GM12878 (cell line): ENCODE results near the gene DBN1. TPM values are rescaled to one million over a fixed set of nuclear protein-coding genes. Genes with fewer than 3 reads are reported as not detected.
A peak's percentile ranks its signal among the peaks of the same experiment; 100 is the strongest.

ENCODE experiments used
- ATAC-seq: fragments of 200-7000 bp; cut with Tn5 transposase; 3 replicates; pipeline ENCODE4 v1.9.1; 2020; ENCODE audit warnings: mild to moderate bottlenecking, moderate library complexity
- BruUV-seq: library from RNA; stranded (reverse); fragments of 400-500 nt; replicated peaks from 2 replicates; lab custom pipeline; 2021; lab: Mats Ljungman, UMichigan
- CTCF ChIA-PET: fragments of 300-600 bp; sonication (Branson Sonifier 250); formaldehyde crosslinking; extraction: SDS; loops from one replicate; lab custom pipeline; 2021; ENCODE audit warnings: inconsistent platforms; lab: Yijun Ruan, JAX
- POLR2A ChIA-PET: fragments of 350-600 bp; formaldehyde crosslinking; extraction: SDS; loops from one replicate; lab custom pipeline; 2021; ENCODE audit warnings: inconsistent platforms; lab: Charles Lee
- RAD21 ChIA-PET: fragments of 300-600 bp; sonication (Branson Sonifier 250); formaldehyde crosslinking; loops from one replicate; lab custom pipeline; 2023; ENCODE audit warnings: antibody characterized with exemption; ENCODE audit not compliant: unreplicated experiment; lab: Charles Lee
- SMC1A ChIA-PET: fragments of 300-600 bp; sonication (Branson Sonifier 250); formaldehyde crosslinking; loops from one replicate; lab custom pipeline; 2023; ENCODE audit not compliant: unreplicated experiment, uncharacterized antibody; lab: Charles Lee
- DNase-seq: peaks from one replicate; pipeline ENCODE4 v3.0.0-alpha.2; 2011; ENCODE audit warnings: low read depth, low spot score
- FAIRE-seq: peaks from 3 replicates; lab custom pipeline; 2011; peaks lifted over from hg19 to GRCh38; lab: Jason Lieb, UNC
- H2AFZ ChIP-seq: 2 replicates; pipeline ENCODE4 v1.6.0; 2011; ENCODE audit warnings: low read depth, low read length, control low read depth; ENCODE audit not compliant: control insufficient read depth
- H3K27ac ChIP-seq: 2 replicates; pipeline ENCODE4 v1.5.1; 2011; ENCODE audit warnings: control low read depth; ENCODE audit not compliant: control insufficient read depth, insufficient read depth
- H3K27me3 ChIP-seq, 2 experiments: replicated peaks in 1 of 2; 2 replicates each; pipeline versions ENCODE4 v1.6.0 to v1.6.1; 2011; ENCODE audit warnings: low read length in 1 of 2; ENCODE audit not compliant: control insufficient read depth in 2 of 2, insufficient read depth in 2 of 2
- H3K36me3 ChIP-seq, 2 experiments: 2 replicates each; pipeline ENCODE4 v1.5.1; 2011; ENCODE audit warnings: low read length in 1 of 2; ENCODE audit not compliant: control insufficient read depth in 2 of 2, insufficient read depth in 2 of 2
- H3K4me1 ChIP-seq: 2 replicates; pipeline ENCODE4 v1.6.1; 2011; ENCODE audit warnings: mild to moderate bottlenecking, low read length, moderate library complexity, mixed read lengths; ENCODE audit not compliant: control insufficient read depth, insufficient read depth
- H3K4me2 ChIP-seq: 2 replicates; pipeline ENCODE4 v1.6.0; 2011; ENCODE audit warnings: control low read depth; ENCODE audit not compliant: control insufficient read depth, insufficient read depth
- H3K4me3 ChIP-seq: fragments of 200-600 bp; sonication (generic); 2 replicates; pipeline ENCODE4 v1.5.1; 2016
- H3K79me2 ChIP-seq: 2 replicates; pipeline ENCODE4 v1.6.0; 2011; ENCODE audit warnings: low read length; ENCODE audit not compliant: control insufficient read depth, insufficient read depth
- H3K9ac ChIP-seq: 2 replicates; pipeline ENCODE4 v1.8.0; 2011; ENCODE audit warnings: low read length, control low read depth, mixed read lengths; ENCODE audit not compliant: control insufficient read depth, insufficient read depth
- H3K9me3 ChIP-seq: replicated peaks from 3 replicates; pipeline ENCODE4 v1.5.1; 2011; ENCODE audit warnings: mild to moderate bottlenecking, low read length; ENCODE audit not compliant: control insufficient read depth, insufficient read depth
- H4K20me1 ChIP-seq: 2 replicates; pipeline ENCODE4 v1.6.0; 2011; ENCODE audit not compliant: control insufficient read depth, insufficient read depth
- BMI1 ChIP-seq: fragments of 450-650 bp; IDR thresholded peaks from 2 replicates; pipeline ENCODE4 v1.6.1; 2016; ENCODE audit warnings: mild to moderate bottlenecking, moderate library complexity, borderline replicate concordance
- CHD4 ChIP-seq: fragments of 200-600 bp; sonication (generic); IDR thresholded peaks from 2 replicates; pipeline ENCODE4 v1.6.1; 2016; ENCODE audit warnings: mild to moderate bottlenecking
- CREM ChIP-seq: IDR thresholded peaks from 2 replicates; pipeline ENCODE4 v1.6.1; 2014; ENCODE audit warnings: antibody characterized with exemption, low read depth
- ELK1 ChIP-seq: IDR thresholded peaks from 2 replicates; pipeline ENCODE4 v1.6.1; 2012; ENCODE audit warnings: low read depth, low read length, improper control_type of control experiment
- FOS ChIP-seq: IDR thresholded peaks from 3 replicates; pipeline ENCODE4 v1.6.1; 2011; ENCODE audit warnings: borderline replicate concordance; ENCODE audit not compliant: insufficient read length; ENCODE audit errors: extremely low read depth
- IKZF2 ChIP-seq, 2 experiments: fragments of 450-650 bp; IDR thresholded peaks; 2 replicates each; pipeline ENCODE4 v1.6.1; 2017; ENCODE audit warnings: mild to moderate bottlenecking in 2 of 2, moderate library complexity in 2 of 2
- IRF4 ChIP-seq: IDR thresholded peaks from 2 replicates; pipeline ENCODE4 v1.6.1; 2011; ENCODE audit warnings: low read depth, low read length
- LARP7 ChIP-seq: fragments of 450-650 bp; IDR thresholded peaks from 2 replicates; pipeline ENCODE4 v1.6.1; 2017; ENCODE audit warnings: mild to moderate bottlenecking
- MEF2B ChIP-seq: fragments of 450-650 bp; IDR thresholded peaks from 2 replicates; pipeline ENCODE4 v1.6.1; 2018; ENCODE audit warnings: mild to moderate bottlenecking, moderate library complexity; ENCODE audit not compliant: partially characterized antibody, poor library complexity, severe bottlenecking
- NFIC ChIP-seq: IDR thresholded peaks from 2 replicates; pipeline ENCODE4 v1.6.1; 2012; ENCODE audit warnings: low read depth, mild to moderate bottlenecking, inconsistent platforms, low read length, moderate library complexity
- NFYB ChIP-seq: IDR thresholded peaks from 2 replicates; pipeline ENCODE4 v1.6.1; 2011; ENCODE audit warnings: low read depth, mild to moderate bottlenecking, low read length, improper control_type of control experiment, moderate library complexity; ENCODE audit not compliant: insufficient read depth
- RCOR1 ChIP-seq: conservative IDR thresholded peaks from 2 replicates; pipeline ENCODE4 v1.6.1; 2012; ENCODE audit warnings: low read depth, low read length, improper control_type of control experiment
- RELB ChIP-seq: fragments of 450-650 bp; IDR thresholded peaks from 2 replicates; pipeline ENCODE4 v1.6.1; 2017; ENCODE audit warnings: low read depth, mild to moderate bottlenecking, moderate library complexity
- SMAD1 ChIP-seq: fragments of 450-650 bp; IDR thresholded peaks from 2 replicates; pipeline ENCODE4 v1.6.1; 2018; ENCODE audit warnings: mild to moderate bottlenecking, low read depth; ENCODE audit not compliant: partially characterized antibody
- SMC3 ChIP-seq: IDR thresholded peaks from 2 replicates; pipeline ENCODE4 v1.6.1; 2011; ENCODE audit warnings: low read length, improper control_type of control experiment, borderline replicate concordance
- SP1 ChIP-seq: IDR thresholded peaks from one replicate; pipeline ENCODE4 v1.6.1; 2011; ENCODE audit warnings: low read depth, low read length
- TAF1 ChIP-seq: IDR thresholded peaks from 2 replicates; pipeline ENCODE4 v1.6.1; 2011; ENCODE audit warnings: mild to moderate bottlenecking, low read depth, low read length, borderline replicate concordance
- ZBTB33 ChIP-seq: fragments of 450-650 bp; IDR thresholded peaks from 2 replicates; pipeline ENCODE4 v1.6.1; 2017; ENCODE audit warnings: mild to moderate bottlenecking
- ZNF217 ChIP-seq: fragments of 450-650 bp; IDR thresholded peaks from 2 replicates; pipeline ENCODE4 v1.6.1; 2017; ENCODE audit warnings: antibody characterized with exemption, mild to moderate bottlenecking
- WGBS: methylation state at CpG from one replicate; pipeline ENCODE4 v1.1.6; 2016; ENCODE audit warnings: low lambda C conversion rate; ENCODE audit not compliant: insufficient replicate concordance, insufficient coverage; ENCODE audit errors: missing lambda C conversion rate; 5-methylcytosine and 5-hydroxymethylcytosine counted together
- in situ Hi-C: fragments of 300-500 bp; cut with MboI; formaldehyde crosslinking; loops from 9 replicates; pipeline ENCODE4 v1.14.3; 2018; ENCODE audit warnings: mixed read lengths
- intact Hi-C: fragments of 100-400 bp; cut with micrococcal nuclease; formaldehyde crosslinking; loops from one replicate; pipeline ENCODE4 v1.14.2; 2022; ENCODE audit not compliant: unreplicated experiment
- polyA plus RNA-seq, 11 experiments: library from polyadenylated mRNA; depleted of rRNA in 4 of 11; unstranded in 6 of 11; stranded (reverse) in 5 of 11; fragments of >200 nt; fragmentation: Nextera tagmentation in 4 of 11; fragmentation: Illumina TruSeq in 1 of 11; extraction: Ambion mirVana in 4 of 11; extraction: Trizol in 1 of 11; gene quantifications; 1 replicate in 1 of 11; 2 replicates in 10 of 11; pipeline versions ENCODE4 v1.2.1 to v1.2.3, GENCODE V29; 2011 to 2016; ENCODE audit warnings: inconsistent platforms in 2 of 11, missing spikeins in 2 of 11, low read depth in 1 of 11
- total RNA-seq, 4 experiments: library from RNA; depleted of rRNA in 3 of 4; stranded (reverse); fragments of >200 nt in 3 of 4; fragmentation: Illumina TruSeq in 1 of 4; extraction: Trizol in 1 of 4; gene quantifications; 2 replicates each; pipeline versions ENCODE4 v1.2.1 to v1.2.3, GENCODE V29; 2013 to 2021

Gene DBN1
- total and polyA plus RNA-seq, 10 of the 15 experiments (the other 5 are each of a cell fraction or from before 2014, with no cell fraction given), result 0.18 to 81.0 (median 27.9) TPM

GRCh38 chr5:177425801-177426565 is 47.5 kb downstream of the DBN1 start:
- WGBS, result under 1% methylated on average over 52 of the region's 52 CpGs
- peak overlapping the region; percentile 99 for H3K27ac ChIP-seq
- in situ Hi-C loops (no loop called here), intact Hi-C loops (loop anchor here (1.0 to 2.0 kb wide), 2 partner anchors 14 to 29 kb away; no protein-coding TSS in a partner anchor)
- peak overlapping the region; percentile 100 for H3K4me2 ChIP-seq
- H3K79me2 ChIP-seq, result peaks cover 43% of the 10 kb centered on the region
- H3K9ac ChIP-seq, result peak overlapping the region; percentile 89
- no peaks in the 10 kb centered on the region for H4K20me1 ChIP-seq
- peak; percentile 81 for ATAC-seq
- ChIA-PET CTCF (interaction anchor here (0.6 to 13.2 kb wide), 10 partner anchors 11 to 113 kb away, joined by 3 to 188 read pairs (median 10); partner anchors contain the start of genes PFN3 and PRR7), SMC1A (interaction anchor here (0.7 to 7.5 kb wide), 11 partner anchors 10 to 32 kb away, joined by 3 to 64 read pairs (median 4); partner anchors contain the start of genes PFN3 and PRR7), POLR2A (interaction anchor here (0.6 to 13.4 kb wide), 17 partner anchors 8 to 887 kb away, joined by 3 to 358 read pairs (median 5); partner anchors contain the start of genes DOK3, F12, PDLIM7 and PFN3), RAD21 (interaction anchor here (0.6 to 11.0 kb wide), 12 partner anchors 13 to 83 kb away, joined by 3 to 288 read pairs (median 6); partner anchors contain the start of genes F12 and PRR7)
- no TSS peak for BruUV-seq
- peak overlapping the region; percentile 95 for H2AFZ ChIP-seq
- no peaks in the 10 kb centered on the region for H3K27me3 ChIP-seq
- no peaks in the 10 kb centered on the region for H3K36me3 ChIP-seq
- peaks cover 37% of the 10 kb centered on the region for H3K4me1 ChIP-seq
- peak; percentile 100 for FAIRE-seq
- peak; percentile 100 for DNase-seq
- no peaks in the 10 kb centered on the region for H3K9me3 ChIP-seq
- H3K4me3 ChIP-seq, result peak overlapping the region; percentile 62; the same call in 1 of the 2 replicates
- TF ChIP-seq CREM (peak; percentile 85), RCOR1 (peak; percentile 78; the same call in 1 of the 2 replicates), SMAD1 (peak; percentile 61), NFIC (no peak), FOS (peak; percentile 73), ZNF217 (peak; percentile 94), ELK1 (peak; percentile 56; the same call in 1 of the 2 replicates), TAF1 (peak; percentile 79), RELB (peak; percentile 73; the same call in 1 of the 2 replicates), IKZF2 (IDR thresholded peaks at IDR 0.05) (peak; percentile 84 to 89), CHD4 (no peak), IRF4 (no peak), MEF2B (peak; percentile 57), SMC3 (0 out of 2 replicates have a peak, but pooled peaks have one; percentile 6), LARP7 (peak; percentile 73), BMI1 (no peak), SP1 (peak; percentile 91), NFYB (peak; percentile 96), ZBTB33 (peak; percentile 52; the same call in 1 of the 2 replicates)
